Measurements from ENCODE around the gene AGBL1.

The AGBL1 gene

GRCh38 chr15:86756688-86757087, 677.0 kb downstream of the AGBL1 start:
- DNase-seq: no peak

- DNase-seq: no peak
These were observed 680.3 kb downstream of the AGBL1 start for GRCh38 chr15:86759800-86760523.

- no peak for DNase-seq
These were observed 683.2 kb downstream of the AGBL1 start for GRCh38 chr15:86762874-86763273.

GRCh38 chr15:86764021-86764420, 684.4 kb downstream of the AGBL1 start:
- no peak for DNase-seq

- DNase-seq: no peak
These were observed 685.6 kb downstream of the AGBL1 start for GRCh38 chr15:86765281-86765680.

- no peak for DNase-seq
These were observed 692.8 kb downstream of the AGBL1 start for GRCh38 chr15:86772369-86773059.

GRCh38 chr15:86773736-86774135, 694.1 kb downstream of the AGBL1 start:
- peak; percentile 19 for DNase-seq

GRCh38 chr15:86776145-86776544, 696.5 kb downstream of the AGBL1 start:
- no peak for DNase-seq

GRCh38 chr15:86796521-86796920, 716.9 kb downstream of the AGBL1 start:
- no peak for DNase-seq

- no peak for DNase-seq
These were observed 717.5 kb downstream of the AGBL1 start for GRCh38 chr15:86797135-86797534.

GRCh38 chr15:86799226-86799625, 719.6 kb downstream of the AGBL1 start:
- no peak for DNase-seq

GRCh38 chr15:86802244-86802643, 722.6 kb downstream of the AGBL1 start:
- DNase-seq: no peak

- DNase-seq: no peak
These were observed 724.7 kb downstream of the AGBL1 start for GRCh38 chr15:86804406-86804805.

GRCh38 chr15:86810329-86810728, 730.7 kb downstream of the AGBL1 start:
- DNase-seq: no peak

GRCh38 chr15:86813892-86814291, 734.2 kb downstream of the AGBL1 start:
- no peak for DNase-seq

GRCh38 chr15:86829245-86829644, 749.6 kb downstream of the AGBL1 start:
- no peak for DNase-seq

GRCh38 chr15:86830304-86830703, 750.6 kb downstream of the AGBL1 start:
- DNase-seq: no peak

GRCh38 chr15:86833595-86833994, 753.9 kb downstream of the AGBL1 start:
- no peak for DNase-seq

- no peak for DNase-seq
These were observed 754.6 kb downstream of the AGBL1 start for GRCh38 chr15:86834115-86834863.

GRCh38 chr15:86837294-86838061, 757.8 kb downstream of the AGBL1 start:
- no peak for DNase-seq

GRCh38 chr15:86839502-86839901, 759.8 kb downstream of the AGBL1 start:
- no peak for DNase-seq

GRCh38 chr15:86840996-86841395, 761.3 kb downstream of the AGBL1 start:
- no peak for DNase-seq

GRCh38 chr15:86842199-86842598, 762.5 kb downstream of the AGBL1 start:
- no peak for DNase-seq

Data from NCI-H510A (cell line).